ENCODE results near the gene MCTP2. TPM values are rescaled to one million over a fixed set of nuclear protein-coding genes. Genes with fewer than 3 reads are reported as not detected.
"Not testable (repeated sequence)": the region's sequence is repeated elsewhere in the genome, so short reads cannot be mapped to it uniquely, and the experiment has no call there.

The MCTP2 gene
- total RNA-seq, 1 donor from 2014 or later, result 0.35 TPM

- no peaks in the 10 kb centered on the region for H3K27me3 Mint-ChIP-seq (ENCODE audit: low read depth)
- H3K4me3 Mint-ChIP-seq, result no peak overlapping the region
- no peaks in the 10 kb centered on the region for H3K4me1 Mint-ChIP-seq
- no peak for DNase-seq (ENCODE audit: low read depth, low spot score)
- H3K36me3 Mint-ChIP-seq (ENCODE audit: low read depth), result no peaks in the 10 kb centered on the region
- H3K27ac Mint-ChIP-seq (ENCODE audit: unreplicated experiment), result no peak overlapping the region
- TF ChIP-seq, protein P1, sequence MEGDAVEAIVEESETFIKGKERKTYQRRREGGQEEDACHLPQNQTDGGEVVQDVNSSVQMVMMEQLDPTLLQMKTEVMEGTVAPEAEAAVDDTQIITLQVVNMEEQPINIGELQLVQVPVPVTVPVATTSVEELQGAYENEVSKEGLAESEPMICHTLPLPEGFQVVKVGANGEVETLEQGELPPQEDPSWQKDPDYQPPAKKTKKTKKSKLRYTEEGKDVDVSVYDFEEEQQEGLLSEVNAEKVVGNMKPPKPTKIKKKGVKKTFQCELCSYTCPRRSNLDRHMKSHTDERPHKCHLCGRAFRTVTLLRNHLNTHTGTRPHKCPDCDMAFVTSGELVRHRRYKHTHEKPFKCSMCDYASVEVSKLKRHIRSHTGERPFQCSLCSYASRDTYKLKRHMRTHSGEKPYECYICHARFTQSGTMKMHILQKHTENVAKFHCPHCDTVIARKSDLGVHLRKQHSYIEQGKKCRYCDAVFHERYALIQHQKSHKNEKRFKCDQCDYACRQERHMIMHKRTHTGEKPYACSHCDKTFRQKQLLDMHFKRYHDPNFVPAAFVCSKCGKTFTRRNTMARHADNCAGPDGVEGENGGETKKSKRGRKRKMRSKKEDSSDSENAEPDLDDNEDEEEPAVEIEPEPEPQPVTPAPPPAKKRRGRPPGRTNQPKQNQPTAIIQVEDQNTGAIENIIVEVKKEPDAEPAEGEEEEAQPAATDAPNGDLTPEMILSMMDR (conservative IDR thresholded peaks at IDR 0.05), result no peak
- peaks cover 5% of the 10 kb centered on the region for H3K9me3 Mint-ChIP-seq
Measured at GRCh38 chr15:94240480-94240879, 9.1 kb downstream of the MCTP2 start.

- Mint-ChIP-seq H3K4me1 (no peaks in the 10 kb centered on the region), H3K27ac (ENCODE audit: unreplicated experiment) (no peak overlapping the region), H3K36me3 (ENCODE audit: low read depth) (no peaks in the 10 kb centered on the region), H3K9me3 (no peaks in the 10 kb centered on the region), H3K4me3 (no peak overlapping the region), H3K27me3 (ENCODE audit: low read depth) (no peaks in the 10 kb centered on the region)
- TF ChIP-seq, protein P1 (conservative IDR thresholded peaks at IDR 0.05), result no peak
- no peak for DNase-seq (ENCODE audit: low read depth, low spot score)
Measured at GRCh38 chr15:94242257-94242656, 10.9 kb downstream of the MCTP2 start.

- H3K9me3 Mint-ChIP-seq, H3K4me1 Mint-ChIP-seq: not testable (repeated sequence)
Measured at GRCh38 chr15:94243003-94243402, 11.6 kb downstream of the MCTP2 start.

GRCh38 chr15:94243418-94243817 lies 12.1 kb downstream of the MCTP2 start:
- DNase-seq (ENCODE audit: low read depth, low spot score), result no peak
- Mint-ChIP-seq H3K4me3 (no peak overlapping the region), H3K9me3 (no peaks in the 10 kb centered on the region), H3K36me3 (ENCODE audit: low read depth) (no peaks in the 10 kb centered on the region), H3K27ac (ENCODE audit: unreplicated experiment) (no peak overlapping the region), H3K4me1 (no peaks in the 10 kb centered on the region), H3K27me3 (ENCODE audit: low read depth) (no peaks in the 10 kb centered on the region)
- TF ChIP-seq, protein P1 (conservative IDR thresholded peaks at IDR 0.05), result no peak

More at GRCh38 chr15:94243003-94243402, 11.6 kb downstream of the MCTP2 start:
- not testable (repeated sequence) for H3K36me3 Mint-ChIP-seq (ENCODE audit: low read depth); H3K4me3 Mint-ChIP-seq; H3K27me3 Mint-ChIP-seq (ENCODE audit: low read depth); H3K27ac Mint-ChIP-seq (ENCODE audit: unreplicated experiment); DNase-seq (ENCODE audit: low read depth, low spot score)

- Mint-ChIP-seq H3K27me3 (ENCODE audit: low read depth) (no peaks in the 10 kb centered on the region), H3K36me3 (ENCODE audit: low read depth) (no peaks in the 10 kb centered on the region), H3K9me3 (no peaks in the 10 kb centered on the region), H3K27ac (ENCODE audit: unreplicated experiment) (no peak overlapping the region), H3K4me1 (no peaks in the 10 kb centered on the region), H3K4me3 (no peak overlapping the region)
- TF ChIP-seq, protein P1 (conservative IDR thresholded peaks at IDR 0.05), result no peak
- no peak for DNase-seq (ENCODE audit: low read depth, low spot score)
Measured at GRCh38 chr15:94246016-94246415, 14.7 kb downstream of the MCTP2 start.

DNA sequence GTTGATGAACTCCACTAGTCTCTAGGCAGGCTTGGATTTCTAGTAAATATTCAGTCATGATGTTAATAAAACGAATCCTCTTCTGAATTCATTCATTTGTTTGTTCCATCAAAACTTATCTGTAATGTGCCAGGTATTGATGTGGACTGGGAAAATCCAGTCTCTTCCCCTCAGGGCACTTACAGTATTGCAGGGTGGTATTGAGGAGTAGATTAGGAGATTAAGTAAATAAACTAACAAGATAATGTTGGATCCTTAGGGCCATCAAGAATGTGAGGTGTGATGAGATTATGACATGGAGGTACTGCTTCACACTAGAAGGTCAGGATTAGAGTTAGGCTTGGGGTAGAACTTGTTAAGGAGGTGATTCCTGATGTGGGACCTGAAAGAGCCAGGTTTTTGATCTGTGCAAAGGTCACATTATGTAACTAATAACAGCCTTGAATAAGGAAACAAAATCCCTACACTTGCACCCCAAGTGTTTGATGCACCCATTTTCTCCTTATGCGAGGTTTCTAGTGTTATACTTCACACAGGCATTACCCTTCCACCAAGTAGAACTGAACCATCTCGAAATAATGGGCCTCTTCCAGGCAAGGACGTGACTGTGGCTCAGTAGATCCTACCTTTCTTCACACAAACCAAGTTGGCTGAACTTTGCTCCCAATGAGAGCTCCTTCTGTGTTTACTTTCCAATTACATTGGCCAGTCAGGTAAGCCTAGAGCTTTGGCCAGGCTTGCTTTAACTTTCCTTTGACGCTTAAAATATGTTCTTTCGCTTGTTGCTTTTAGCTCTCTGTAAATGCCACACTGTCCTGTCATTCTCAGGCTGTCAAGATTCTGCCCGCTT lies 16.7 kb downstream of the MCTP2 start:
- DNase-seq (ENCODE audit: low read depth, low spot score), result no peak
- Mint-ChIP-seq H3K27me3 (ENCODE audit: low read depth) (no peaks in the 10 kb centered on the region), H3K9me3 (no peaks in the 10 kb centered on the region), H3K4me3 (no peak overlapping the region), H3K27ac (ENCODE audit: unreplicated experiment) (no peak overlapping the region), H3K36me3 (ENCODE audit: low read depth) (no peaks in the 10 kb centered on the region), H3K4me1 (no peaks in the 10 kb centered on the region)
- TF ChIP-seq, protein P1 (conservative IDR thresholded peaks at IDR 0.05), result no peak

All from neural crest cell (in vitro differentiated cells).